HT-29 (cell line): Measurements from ENCODE around the gene KIF21A. TPM values are rescaled to one million over a fixed set of nuclear protein-coding genes. Genes with fewer than 3 reads are reported as not detected.

Source experiments
- DNase-seq: peaks from one replicate; pipeline ENCODE4 v3.0.0-alpha.2; 2015; ENCODE audit warnings: low spot score
- total RNA-seq: library from RNA; depleted of rRNA; stranded (reverse); fragments of >200 nt; shearing (Covaris generic); gene quantifications from 2 replicates; pipeline ENCODE4 v1.2.3, GENCODE V29; 2014

Gene KIF21A
- total RNA-seq, 1 experiment from 2014 or later = 13.4 TPM

GRCh38 chr12:39392154-39392925 lies 50.6 kb downstream of the KIF21A start:
- DNase-seq = no peak

GRCh38 chr12:39390752-39391151 lies 52.2 kb downstream of the KIF21A start:
- DNase-seq = no peak

- no peak for DNase-seq
Measured at GRCh38 chr12:39389399-39390150, 53.3 kb downstream of the KIF21A start.

GRCh38 chr12:39386335-39386734 lies 56.6 kb downstream of the KIF21A start:
- DNase-seq = no peak

GRCh38 chr12:39383114-39383513 lies 59.8 kb downstream of the KIF21A start:
- no peak for DNase-seq

GRCh38 chr12:39380090-39380489 lies 62.8 kb downstream of the KIF21A start:
- no peak for DNase-seq

GRCh38 chr12:39378341-39378740 lies 64.6 kb downstream of the KIF21A start:
- no peak for DNase-seq

GRCh38 chr12:39375206-39375808 lies 67.6 kb downstream of the KIF21A start:
- peak; percentile 11 for DNase-seq

- DNase-seq = peak; percentile 7
Measured at GRCh38 chr12:39372929-39373328, 70.0 kb downstream of the KIF21A start.

GRCh38 chr12:39372204-39372925 lies 70.6 kb downstream of the KIF21A start:
- DNase-seq = no peak

- DNase-seq = no peak
Measured at GRCh38 chr12:39369756-39370155, 73.2 kb downstream of the KIF21A start.

GRCh38 chr12:39368891-39369290 lies 74.0 kb downstream of the KIF21A start:
- no peak for DNase-seq

GRCh38 chr12:39368096-39368495 lies 74.8 kb downstream of the KIF21A start:
- no peak for DNase-seq

GRCh38 chr12:39367494-39367893 lies 75.4 kb downstream of the KIF21A start:
- no peak for DNase-seq

- peak; percentile 4 for DNase-seq
Measured at GRCh38 chr12:39365364-39366001, 77.4 kb downstream of the KIF21A start.

GRCh38 chr12:39364196-39364595 lies 78.7 kb downstream of the KIF21A start:
- DNase-seq = no peak

GRCh38 chr12:39359645-39360044 lies 83.3 kb downstream of the KIF21A start:
- no peak for DNase-seq

GRCh38 chr12:39357041-39357440 lies 85.9 kb downstream of the KIF21A start:
- no peak for DNase-seq

- no peak for DNase-seq
Measured at GRCh38 chr12:39355841-39356240, 87.1 kb downstream of the KIF21A start.

- DNase-seq = peak; percentile 28
Measured at GRCh38 chr12:39354955-39355354, 88.0 kb downstream of the KIF21A start.

- no peak for DNase-seq
Measured at GRCh38 chr12:39352471-39353017, 90.4 kb downstream of the KIF21A start.
